Measurements from ENCODE around the gene MYH6.

DNA sequence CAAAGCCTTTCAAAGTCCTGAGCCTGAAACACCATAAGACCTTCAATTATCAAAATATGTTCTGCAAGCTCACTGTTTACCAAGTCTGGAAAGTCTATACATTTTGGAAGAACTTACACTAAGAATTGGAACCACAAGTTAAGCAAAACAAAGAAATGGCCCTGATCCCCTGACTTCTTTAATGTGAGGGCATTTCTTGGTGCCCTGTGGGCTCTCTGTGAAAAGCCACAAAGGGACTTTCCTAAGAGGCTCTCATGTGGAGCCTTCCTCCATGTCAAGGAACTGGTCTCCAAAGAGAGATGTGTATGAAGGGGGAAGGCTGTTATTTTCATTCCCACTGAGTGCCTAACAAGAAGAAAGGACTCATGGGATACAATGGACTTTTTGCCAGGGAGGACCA, 13.5 kb upstream of the MYH6 start:
- TF ChIP-seq, protein P1, sequence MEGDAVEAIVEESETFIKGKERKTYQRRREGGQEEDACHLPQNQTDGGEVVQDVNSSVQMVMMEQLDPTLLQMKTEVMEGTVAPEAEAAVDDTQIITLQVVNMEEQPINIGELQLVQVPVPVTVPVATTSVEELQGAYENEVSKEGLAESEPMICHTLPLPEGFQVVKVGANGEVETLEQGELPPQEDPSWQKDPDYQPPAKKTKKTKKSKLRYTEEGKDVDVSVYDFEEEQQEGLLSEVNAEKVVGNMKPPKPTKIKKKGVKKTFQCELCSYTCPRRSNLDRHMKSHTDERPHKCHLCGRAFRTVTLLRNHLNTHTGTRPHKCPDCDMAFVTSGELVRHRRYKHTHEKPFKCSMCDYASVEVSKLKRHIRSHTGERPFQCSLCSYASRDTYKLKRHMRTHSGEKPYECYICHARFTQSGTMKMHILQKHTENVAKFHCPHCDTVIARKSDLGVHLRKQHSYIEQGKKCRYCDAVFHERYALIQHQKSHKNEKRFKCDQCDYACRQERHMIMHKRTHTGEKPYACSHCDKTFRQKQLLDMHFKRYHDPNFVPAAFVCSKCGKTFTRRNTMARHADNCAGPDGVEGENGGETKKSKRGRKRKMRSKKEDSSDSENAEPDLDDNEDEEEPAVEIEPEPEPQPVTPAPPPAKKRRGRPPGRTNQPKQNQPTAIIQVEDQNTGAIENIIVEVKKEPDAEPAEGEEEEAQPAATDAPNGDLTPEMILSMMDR (IDR thresholded peaks at IDR 0.05; ENCODE audit: low read depth, low read length, missing input control): no peak
- TF ChIP-seq RAD21 (IDR thresholded peaks at IDR 0.05) (no peak), TAF1 (conservative IDR thresholded peaks at IDR 0.05) (no peak), SP1 (IDR thresholded peaks at IDR 0.05) (no peak), JUND (IDR thresholded peaks at IDR 0.05) (no peak), YY1 (IDR thresholded peaks at IDR 0.05) (no peak), RXRA (IDR thresholded peaks at IDR 0.05) (no peak), GABPA (IDR thresholded peaks at IDR 0.05 in 1 of 2, conservative IDR thresholded peaks at IDR 0.05 in 1 of 2) (no peak), NR2F2 (IDR thresholded peaks at IDR 0.05) (no peak), FOXA1 (IDR thresholded peaks at IDR 0.05) (no peak)
- TF ChIP-seq, protein P2, sequence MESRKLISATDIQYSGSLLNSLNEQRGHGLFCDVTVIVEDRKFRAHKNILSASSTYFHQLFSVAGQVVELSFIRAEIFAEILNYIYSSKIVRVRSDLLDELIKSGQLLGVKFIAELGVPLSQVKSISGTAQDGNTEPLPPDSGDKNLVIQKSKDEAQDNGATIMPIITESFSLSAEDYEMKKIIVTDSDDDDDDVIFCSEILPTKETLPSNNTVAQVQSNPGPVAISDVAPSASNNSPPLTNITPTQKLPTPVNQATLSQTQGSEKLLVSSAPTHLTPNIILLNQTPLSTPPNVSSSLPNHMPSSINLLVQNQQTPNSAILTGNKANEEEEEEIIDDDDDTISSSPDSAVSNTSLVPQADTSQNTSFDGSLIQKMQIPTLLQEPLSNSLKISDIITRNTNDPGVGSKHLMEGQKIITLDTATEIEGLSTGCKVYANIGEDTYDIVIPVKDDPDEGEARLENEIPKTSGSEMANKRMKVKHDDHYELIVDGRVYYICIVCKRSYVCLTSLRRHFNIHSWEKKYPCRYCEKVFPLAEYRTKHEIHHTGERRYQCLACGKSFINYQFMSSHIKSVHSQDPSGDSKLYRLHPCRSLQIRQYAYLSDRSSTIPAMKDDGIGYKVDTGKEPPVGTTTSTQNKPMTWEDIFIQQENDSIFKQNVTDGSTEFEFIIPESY (IDR thresholded peaks at IDR 0.05): no peak
- TF ChIP-seq, protein P3, sequence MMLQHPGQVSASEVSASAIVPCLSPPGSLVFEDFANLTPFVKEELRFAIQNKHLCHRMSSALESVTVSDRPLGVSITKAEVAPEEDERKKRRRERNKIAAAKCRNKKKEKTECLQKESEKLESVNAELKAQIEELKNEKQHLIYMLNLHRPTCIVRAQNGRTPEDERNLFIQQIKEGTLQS (IDR thresholded peaks at IDR 0.05): no peak
- TF ChIP-seq, protein P4, sequence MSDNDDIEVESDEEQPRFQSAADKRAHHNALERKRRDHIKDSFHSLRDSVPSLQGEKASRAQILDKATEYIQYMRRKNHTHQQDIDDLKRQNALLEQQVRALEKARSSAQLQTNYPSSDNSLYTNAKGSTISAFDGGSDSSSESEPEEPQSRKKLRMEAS (IDR thresholded peaks at IDR 0.05): no peak
- TF ChIP-seq, protein P5, sequence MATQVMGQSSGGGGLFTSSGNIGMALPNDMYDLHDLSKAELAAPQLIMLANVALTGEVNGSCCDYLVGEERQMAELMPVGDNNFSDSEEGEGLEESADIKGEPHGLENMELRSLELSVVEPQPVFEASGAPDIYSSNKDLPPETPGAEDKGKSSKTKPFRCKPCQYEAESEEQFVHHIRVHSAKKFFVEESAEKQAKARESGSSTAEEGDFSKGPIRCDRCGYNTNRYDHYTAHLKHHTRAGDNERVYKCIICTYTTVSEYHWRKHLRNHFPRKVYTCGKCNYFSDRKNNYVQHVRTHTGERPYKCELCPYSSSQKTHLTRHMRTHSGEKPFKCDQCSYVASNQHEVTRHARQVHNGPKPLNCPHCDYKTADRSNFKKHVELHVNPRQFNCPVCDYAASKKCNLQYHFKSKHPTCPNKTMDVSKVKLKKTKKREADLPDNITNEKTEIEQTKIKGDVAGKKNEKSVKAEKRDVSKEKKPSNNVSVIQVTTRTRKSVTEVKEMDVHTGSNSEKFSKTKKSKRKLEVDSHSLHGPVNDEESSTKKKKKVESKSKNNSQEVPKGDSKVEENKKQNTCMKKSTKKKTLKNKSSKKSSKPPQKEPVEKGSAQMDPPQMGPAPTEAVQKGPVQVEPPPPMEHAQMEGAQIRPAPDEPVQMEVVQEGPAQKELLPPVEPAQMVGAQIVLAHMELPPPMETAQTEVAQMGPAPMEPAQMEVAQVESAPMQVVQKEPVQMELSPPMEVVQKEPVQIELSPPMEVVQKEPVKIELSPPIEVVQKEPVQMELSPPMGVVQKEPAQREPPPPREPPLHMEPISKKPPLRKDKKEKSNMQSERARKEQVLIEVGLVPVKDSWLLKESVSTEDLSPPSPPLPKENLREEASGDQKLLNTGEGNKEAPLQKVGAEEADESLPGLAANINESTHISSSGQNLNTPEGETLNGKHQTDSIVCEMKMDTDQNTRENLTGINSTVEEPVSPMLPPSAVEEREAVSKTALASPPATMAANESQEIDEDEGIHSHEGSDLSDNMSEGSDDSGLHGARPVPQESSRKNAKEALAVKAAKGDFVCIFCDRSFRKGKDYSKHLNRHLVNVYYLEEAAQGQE (IDR thresholded peaks at IDR 0.05): no peak

All from liver (tissue), 3 donors.